Measurements from ENCODE around the gene ORC1.

Gene ORC1

GRCh38 chr1:52325786-52326185 is 78.4 kb downstream of the ORC1 start:
- H3K9ac ChIP-seq (ENCODE audit: low read length), result no peak overlapping the region
- H3K4me1 ChIP-seq (ENCODE audit: low read length), result no peaks in the 10 kb centered on the region
- no peaks in the 10 kb centered on the region for H3K27me3 ChIP-seq (replicated peaks; ENCODE audit: insufficient read depth, low read length)
- H3K27ac ChIP-seq (ENCODE audit: low read length), result no peak overlapping the region
- H2AFZ ChIP-seq (ENCODE audit: low read length), result no peak overlapping the region
- no peaks in the 10 kb centered on the region for H3K79me2 ChIP-seq (ENCODE audit: low read length)
- no peaks in the 10 kb centered on the region for H3K36me3 ChIP-seq (replicated peaks; ENCODE audit: insufficient read depth, low read length)
- DNase-seq, result no peak
- H4K20me1 ChIP-seq (ENCODE audit: insufficient read depth, low read length), result no peaks in the 10 kb centered on the region
- H3F3A ChIP-seq (ENCODE audit: insufficient read depth, low read length), result no peaks in the 10 kb centered on the region
- H3K9me2 ChIP-seq (replicated peaks; ENCODE audit: insufficient read depth, low read length), result no peaks in the 10 kb centered on the region
- TF ChIP-seq EZH2phosphoT487 (IDR thresholded peaks at IDR 0.05; ENCODE audit: low read length), result no peak
- no peak for TF ChIP-seq EZH2 (optimal IDR thresholded peaks at IDR 0.05; ENCODE audit: low read depth, low read length)
- TF ChIP-seq, protein P1, sequence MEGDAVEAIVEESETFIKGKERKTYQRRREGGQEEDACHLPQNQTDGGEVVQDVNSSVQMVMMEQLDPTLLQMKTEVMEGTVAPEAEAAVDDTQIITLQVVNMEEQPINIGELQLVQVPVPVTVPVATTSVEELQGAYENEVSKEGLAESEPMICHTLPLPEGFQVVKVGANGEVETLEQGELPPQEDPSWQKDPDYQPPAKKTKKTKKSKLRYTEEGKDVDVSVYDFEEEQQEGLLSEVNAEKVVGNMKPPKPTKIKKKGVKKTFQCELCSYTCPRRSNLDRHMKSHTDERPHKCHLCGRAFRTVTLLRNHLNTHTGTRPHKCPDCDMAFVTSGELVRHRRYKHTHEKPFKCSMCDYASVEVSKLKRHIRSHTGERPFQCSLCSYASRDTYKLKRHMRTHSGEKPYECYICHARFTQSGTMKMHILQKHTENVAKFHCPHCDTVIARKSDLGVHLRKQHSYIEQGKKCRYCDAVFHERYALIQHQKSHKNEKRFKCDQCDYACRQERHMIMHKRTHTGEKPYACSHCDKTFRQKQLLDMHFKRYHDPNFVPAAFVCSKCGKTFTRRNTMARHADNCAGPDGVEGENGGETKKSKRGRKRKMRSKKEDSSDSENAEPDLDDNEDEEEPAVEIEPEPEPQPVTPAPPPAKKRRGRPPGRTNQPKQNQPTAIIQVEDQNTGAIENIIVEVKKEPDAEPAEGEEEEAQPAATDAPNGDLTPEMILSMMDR (IDR thresholded peaks at IDR 0.05; ENCODE audit: low read length), result no peak
- no peaks in the 10 kb centered on the region for H3K9me3 ChIP-seq (replicated peaks; ENCODE audit: insufficient read depth, low read length)
- no peak overlapping the region for H3K4me2 ChIP-seq (ENCODE audit: low read depth, low read length)
- H3K4me3 ChIP-seq (ENCODE audit: low read length), result no peak overlapping the region

GRCh38 chr1:52323731-52324130 is 80.5 kb downstream of the ORC1 start:
- H3K9me3 ChIP-seq (replicated peaks; ENCODE audit: insufficient read depth, low read length), result no peaks in the 10 kb centered on the region
- no peaks in the 10 kb centered on the region for H3K27me3 ChIP-seq (replicated peaks; ENCODE audit: insufficient read depth, low read length)
- H3K4me3 ChIP-seq (ENCODE audit: low read length), result no peak overlapping the region
- H3K9me2 ChIP-seq (replicated peaks; ENCODE audit: insufficient read depth, low read length), result no peaks in the 10 kb centered on the region
- no peak overlapping the region for H3K27ac ChIP-seq (ENCODE audit: low read length)
- no peak overlapping the region for H3K9ac ChIP-seq (ENCODE audit: low read length)
- no peaks in the 10 kb centered on the region for H3K79me2 ChIP-seq (ENCODE audit: low read length)
- H2AFZ ChIP-seq (ENCODE audit: low read length), result no peak overlapping the region
- TF ChIP-seq, protein P1 (IDR thresholded peaks at IDR 0.05; ENCODE audit: low read length), result no peak
- TF ChIP-seq EZH2 (optimal IDR thresholded peaks at IDR 0.05; ENCODE audit: low read depth, low read length) (no peak), EZH2phosphoT487 (IDR thresholded peaks at IDR 0.05; ENCODE audit: low read length) (no peak)
- H3F3A ChIP-seq (ENCODE audit: insufficient read depth, low read length), result no peaks in the 10 kb centered on the region
- H4K20me1 ChIP-seq (ENCODE audit: insufficient read depth, low read length), result no peaks in the 10 kb centered on the region
- H3K4me2 ChIP-seq (ENCODE audit: low read depth, low read length), result no peak overlapping the region
- H3K36me3 ChIP-seq (replicated peaks; ENCODE audit: insufficient read depth, low read length), result no peaks in the 10 kb centered on the region
- no peaks in the 10 kb centered on the region for H3K4me1 ChIP-seq (ENCODE audit: low read length)
- no peak for DNase-seq

All from MM.1S (cell line).